T1000 (cell line): ENCODE results near the gene ZFP64.
A peak's percentile ranks its signal among the peaks of the same experiment; 100 is the strongest.
"Not testable (repeated sequence)": the region's sequence is repeated elsewhere in the genome, so short reads cannot be mapped to it uniquely, and the experiment has no call there.

ENCODE experiments used
- DNase-seq: peaks from one replicate; lab custom pipeline; 2025; ENCODE audit warnings: mixed read lengths; lab: John Stamatoyannopoulos, UW

ZFP64 gene

DNA sequence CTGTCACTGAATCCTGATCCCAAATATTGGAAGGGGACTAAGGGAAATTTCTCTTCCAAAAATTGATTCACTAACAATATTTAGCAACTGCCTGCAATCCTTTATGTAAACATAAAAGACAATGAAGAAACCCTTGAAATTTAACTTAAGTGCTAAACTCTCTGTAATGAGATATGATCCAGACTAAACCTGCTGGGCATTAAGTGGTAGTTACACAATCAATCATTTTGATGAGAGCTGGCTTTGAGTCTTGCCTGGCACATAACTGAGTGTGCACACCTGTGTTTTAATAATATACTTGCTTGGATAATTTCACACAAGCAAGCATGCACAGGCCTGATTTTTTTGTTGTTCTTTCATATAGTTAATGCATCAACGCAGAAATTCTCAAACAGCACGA lies 9.8 kb upstream of the ZFP64 start:
- DNase-seq = no peak

DNA sequence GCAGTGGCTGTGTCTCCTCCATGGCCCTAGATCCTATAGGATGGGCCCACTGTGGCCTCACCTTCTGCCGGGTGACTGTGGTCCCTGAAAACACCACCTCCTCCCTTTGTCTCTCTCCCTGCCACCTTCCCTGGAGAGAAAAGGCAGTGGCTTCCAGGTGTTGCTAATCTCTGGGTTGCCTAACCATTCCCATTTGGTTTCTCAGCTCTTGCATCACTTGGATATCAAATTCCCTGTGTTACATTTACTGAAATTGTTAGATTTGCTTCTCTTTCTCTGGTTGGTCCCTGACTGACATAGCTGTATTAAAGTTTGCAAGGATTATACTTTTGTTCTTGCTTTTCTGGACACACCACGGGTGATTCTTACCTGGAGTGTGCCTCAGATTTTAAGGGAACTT lies 9.3 kb upstream of the ZFP64 start:
- no peak for DNase-seq

DNA sequence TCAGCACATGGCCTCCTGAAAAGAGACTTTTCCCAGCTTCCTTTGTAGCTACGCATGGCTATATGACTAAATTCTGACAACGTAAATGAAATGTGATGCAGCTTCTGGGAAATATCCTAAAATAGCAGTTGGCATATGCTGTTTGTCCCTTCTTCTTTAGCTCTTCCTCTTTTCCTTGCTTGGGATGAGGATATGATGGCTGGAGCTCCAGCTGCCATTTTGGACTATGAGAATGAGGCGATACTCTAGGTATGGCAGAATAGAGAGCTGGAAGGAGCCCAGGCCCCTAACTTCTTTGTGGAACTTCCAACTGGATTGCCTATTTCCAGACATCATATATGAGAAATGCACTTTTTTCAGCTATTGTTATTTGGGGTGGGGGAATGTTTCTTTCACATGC lies 5.3 kb upstream of the ZFP64 start:
- no peak for DNase-seq

DNA sequence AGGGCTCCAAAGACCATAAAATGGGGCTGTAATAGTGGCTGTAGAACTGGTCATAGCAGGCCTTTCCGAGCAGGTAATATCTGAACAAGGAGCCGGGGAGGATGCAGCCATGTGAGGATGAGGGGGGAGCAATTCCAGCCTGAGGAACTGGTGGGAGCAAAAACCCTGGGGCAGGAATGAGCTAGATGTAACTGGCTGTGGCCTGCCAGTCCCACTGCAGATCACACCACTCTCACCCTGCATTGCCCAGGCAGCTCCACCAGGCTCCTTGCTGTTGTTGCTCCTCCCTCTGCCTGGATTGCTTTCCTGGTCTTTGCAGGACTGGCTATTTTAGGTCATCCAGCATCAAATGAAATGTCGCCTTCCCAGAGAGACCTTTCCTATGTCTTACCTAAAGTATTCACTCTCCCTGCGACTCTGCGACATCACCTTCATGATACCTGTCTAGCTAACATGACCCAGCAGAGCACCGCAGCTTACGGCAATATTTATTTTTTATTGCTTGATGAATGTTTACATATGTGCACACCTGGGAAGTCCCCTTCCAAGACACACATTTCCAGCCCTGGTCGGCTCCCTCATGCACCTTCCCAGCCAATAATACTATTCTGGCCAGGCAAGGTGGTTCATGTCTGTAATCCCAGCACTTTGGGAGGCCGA lies 2.4 kb upstream of the ZFP64 start:
- DNase-seq = no peak

DNA sequence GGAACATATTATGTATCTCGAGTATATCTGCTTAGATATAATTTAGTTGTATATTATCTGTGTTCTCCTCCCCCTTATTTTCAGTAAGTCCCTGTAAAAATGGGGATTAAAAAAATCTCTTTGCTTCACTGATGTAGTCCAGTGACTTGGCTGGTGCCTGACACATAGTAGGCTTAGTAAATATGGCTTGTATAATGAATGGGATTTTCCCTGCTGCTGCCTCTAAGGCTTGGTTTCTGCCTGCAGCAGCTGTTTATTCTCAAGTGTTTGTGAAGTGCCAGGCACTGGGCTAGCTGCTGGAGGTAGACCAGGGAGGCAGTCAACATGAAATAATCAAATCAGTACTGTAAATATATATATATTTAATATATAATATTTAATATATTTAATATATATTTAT lies 1.6 kb upstream of the ZFP64 start:
- no peak for DNase-seq

DNA sequence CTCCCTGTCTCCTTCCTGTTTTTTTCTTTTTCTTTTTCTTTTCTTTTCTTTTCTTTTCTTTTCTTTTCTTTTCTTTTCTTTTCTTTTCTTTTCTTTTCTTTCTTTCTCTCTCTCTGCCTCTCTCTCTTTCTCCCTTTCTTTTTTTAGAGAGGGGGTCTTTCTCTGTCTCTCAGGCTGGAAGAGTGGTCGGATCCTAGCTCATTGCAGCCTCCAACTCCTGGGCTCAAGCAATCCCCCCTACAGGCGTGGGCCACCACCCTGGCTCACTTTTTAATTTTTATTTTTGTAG lies 1.1 kb upstream of the ZFP64 start:
- not testable (repeated sequence) for DNase-seq

DNA sequence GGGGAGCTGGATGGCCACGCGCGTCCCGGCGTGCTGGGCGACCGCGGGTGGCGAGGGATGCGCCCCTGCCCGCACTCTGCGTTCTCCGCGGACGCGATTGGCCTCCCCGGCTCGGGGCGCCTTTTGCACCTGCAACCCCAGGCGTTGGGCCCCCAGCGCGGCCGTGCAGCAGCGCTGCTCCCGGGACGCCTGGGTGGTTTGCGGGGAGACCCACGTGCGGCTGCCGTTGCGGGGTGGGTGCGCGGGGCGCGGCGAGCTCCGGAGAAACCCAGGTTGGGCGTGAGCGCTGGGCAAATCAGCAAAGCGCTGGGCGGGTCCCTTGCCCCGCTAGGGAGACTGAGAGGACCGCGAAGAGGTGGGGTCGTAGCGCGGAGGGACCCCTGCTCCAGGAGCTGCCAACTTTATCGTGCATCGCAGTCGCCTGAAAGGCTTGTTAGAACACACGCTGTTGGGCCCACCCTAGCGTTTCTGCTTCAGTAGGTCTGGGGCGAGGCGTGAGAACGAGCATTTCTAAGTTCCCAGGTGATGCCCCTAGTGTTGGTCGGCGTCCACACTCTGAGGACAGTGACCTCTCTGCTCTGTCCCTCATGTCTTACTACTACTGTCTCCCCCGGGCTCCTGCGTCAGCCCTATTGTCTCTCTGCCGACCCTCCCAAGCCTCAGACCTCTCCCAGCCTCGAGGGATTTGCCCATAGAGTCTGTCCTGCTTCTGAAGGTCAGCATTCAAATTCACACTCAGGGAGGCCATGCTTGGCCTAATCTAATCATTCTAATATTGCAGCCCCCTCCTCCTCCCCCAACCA lies 538 bp upstream of the ZFP64 start:
- no peak for DNase-seq

DNA sequence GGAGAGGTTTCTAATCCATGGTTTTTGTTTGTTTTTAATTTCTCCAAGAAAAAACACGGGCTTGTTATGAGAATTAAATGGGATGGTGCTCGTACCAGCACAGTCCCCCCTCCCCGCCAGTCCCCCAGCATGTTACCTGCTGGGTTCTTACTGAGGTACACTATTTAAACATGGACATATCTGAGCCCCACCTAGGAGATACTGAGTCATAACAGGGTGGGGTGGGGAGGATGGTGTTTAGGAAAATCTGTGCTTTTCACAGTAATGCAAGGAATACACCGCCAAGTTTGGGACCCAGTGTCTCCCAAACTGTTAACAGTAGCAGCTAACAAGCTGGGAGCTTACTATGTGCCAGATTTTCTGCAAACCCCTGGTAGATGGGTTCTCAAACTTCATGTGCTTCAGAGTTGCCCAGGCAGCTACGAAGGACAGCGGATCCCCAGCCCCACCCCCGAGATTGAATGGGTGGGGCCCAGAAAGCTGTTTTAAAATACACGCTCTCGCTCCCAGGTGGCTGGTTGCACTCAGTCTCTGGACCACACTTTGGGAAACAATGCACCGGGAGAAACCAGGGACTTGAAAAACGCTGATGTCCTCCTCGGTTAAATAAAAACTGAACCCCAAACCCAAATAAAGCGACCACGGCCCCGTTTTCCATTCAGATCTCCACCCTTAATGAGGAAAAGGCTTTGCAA lies 995 bp downstream of the ZFP64 start:
- DNase-seq = peak; percentile 16

DNA sequence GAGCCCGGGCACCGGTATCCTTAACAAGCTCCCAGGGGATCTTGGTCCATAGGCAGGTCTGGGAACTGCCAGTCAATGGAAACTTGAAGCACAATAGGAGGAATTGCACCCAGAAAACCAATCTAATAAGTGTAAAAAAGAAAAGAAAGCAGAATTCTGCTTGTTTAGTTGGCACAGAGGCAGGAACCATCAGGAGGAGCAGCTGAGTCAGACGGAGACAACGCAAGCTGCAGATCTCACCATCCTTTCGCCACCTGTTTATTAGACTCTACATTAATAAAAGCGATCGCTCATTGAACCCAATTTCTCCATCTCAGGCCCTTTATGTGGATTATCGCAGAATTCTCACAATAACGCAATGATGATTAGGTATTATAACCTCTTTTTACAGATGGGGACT lies 9.8 kb downstream of the ZFP64 start:
- no peak for DNase-seq

DNA sequence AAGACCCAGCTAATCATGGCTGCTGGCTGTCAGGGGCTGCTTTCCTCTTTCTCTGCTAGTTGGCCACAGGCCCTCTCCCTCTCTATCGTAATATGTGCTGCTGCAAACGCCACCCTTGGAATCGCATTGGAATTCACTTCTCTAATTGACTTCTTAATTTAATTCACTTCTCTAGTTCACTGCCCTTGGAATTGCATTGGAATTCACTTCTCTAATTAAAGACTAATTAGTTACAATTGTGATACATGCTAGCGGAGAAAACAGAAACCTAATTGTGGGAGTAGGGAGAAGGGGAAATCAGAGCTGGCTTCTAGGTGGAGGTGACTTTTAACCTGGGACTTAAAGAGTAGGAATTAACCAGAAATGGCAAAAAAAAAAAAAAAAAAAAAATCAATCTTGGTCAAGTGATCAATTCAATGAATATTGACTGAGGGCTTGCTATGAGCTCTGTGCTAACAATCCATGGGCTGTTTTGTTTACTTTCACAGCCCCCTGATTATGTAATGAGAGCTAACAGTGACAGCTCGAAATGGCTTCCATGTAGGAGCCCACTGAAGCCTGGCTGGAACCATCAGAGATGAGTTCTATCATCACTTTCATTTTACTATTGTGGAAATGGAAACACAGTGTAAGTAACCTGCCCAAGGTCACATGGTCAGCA lies 11.3 kb downstream of the ZFP64 start:
- DNase-seq = no peak

DNA sequence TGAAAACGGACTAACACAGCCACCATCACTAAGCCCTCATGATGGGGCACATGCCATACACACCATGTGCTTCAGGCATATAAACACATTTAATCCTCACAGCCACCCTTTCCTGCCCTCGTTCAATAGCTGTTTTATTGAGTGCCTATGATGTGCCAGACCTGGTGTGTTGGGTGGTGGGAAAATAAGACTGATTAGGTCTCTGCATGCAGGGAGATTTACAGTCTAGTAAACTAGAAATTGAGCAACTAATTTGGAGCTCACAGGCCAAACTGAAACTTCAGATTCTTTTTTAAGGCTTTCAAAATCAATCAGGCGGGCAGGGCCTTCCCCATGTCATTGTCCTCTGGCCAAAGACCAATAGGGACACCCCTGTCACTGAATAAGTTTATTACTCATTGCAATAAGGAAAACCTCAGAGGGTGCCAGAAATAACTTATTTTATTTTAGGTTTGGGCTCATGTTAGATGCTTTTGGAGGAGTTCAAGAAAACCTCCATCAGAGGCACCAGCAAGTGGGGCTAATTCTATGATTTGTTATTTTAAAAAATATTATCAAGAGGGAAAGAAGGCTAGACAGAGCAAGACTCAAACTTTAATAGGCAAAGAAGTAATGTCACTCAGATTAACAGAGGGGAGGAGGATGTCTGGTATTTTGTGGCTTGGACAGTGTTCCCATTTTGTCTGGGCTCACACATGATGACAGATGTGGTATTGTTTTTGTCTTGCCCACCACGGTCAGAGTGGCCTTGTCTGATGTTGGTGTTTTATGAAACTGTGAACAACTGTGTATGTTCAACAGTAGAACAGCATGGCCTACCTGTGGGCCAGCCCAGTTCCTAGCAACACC lies 12.0 kb downstream of the ZFP64 start:
- DNase-seq = no peak

DNA sequence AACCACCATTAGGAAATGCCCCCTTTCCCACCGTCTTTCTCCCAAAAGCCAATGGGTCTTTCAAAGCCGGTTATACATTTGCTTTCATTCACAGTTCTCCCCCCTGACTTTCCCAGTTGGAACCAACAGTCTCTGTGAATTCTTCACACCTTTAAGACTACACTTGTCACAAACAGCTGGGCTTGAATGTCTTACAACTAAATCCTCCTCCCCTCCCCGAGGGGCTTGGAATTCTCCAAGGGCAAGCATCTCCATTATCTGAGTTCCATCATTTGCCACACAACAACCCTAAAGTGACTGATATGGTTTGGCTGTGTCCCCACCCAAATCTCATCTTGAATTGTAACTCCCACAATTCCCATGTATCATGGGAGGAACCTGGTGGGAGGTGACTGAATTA lies 12.9 kb downstream of the ZFP64 start:
- no peak for DNase-seq

DNA sequence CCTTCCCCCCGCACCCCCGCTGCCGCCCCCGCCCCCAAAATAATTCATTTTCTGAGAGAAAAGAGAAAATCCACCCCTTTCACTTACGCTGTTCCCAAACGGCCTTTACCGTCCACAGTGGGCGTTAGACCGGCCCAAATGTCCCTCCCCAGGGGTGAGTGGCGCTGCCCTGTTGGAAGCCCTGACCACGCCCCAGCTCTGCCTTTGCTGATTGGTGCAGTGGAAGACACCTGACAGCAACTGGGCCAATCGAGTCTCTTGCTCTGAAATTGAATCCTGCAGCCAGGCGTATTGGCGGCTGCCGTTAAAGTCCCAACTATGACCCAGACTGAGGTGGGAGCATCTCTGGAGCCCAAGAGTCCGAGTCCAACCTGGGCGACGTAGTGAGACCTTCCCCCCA lies 15.7 kb downstream of the ZFP64 start:
- no peak for DNase-seq

DNA sequence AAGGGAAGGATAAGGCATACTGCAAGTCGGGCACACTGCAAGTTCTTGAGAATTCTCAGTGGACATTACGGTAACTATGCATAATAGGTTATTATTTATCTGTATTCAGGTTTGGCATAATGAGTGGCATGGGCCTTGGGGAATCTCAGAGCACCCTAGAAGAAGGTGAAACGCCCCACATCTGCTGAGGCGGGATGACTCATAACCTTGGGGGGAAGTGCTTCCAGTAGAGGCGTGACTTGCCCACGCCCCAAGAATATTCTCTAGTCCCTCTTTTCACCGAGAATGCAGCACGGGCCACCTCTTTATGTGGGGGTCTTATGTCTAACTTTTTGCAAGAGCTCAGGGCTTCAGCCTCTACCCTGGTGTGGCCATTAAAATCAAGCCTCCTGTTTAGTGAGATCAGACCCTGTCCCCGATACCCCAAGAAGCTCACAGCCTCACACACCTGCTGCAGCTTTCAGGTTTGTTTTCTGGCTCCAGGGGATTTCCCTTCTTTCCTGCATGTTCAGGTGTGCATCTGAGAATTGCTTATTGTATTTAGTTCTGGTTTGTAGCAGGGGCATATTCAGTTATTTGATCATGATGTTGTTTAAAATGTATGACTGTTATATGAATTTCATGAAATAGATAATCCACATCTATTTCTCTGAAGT lies 19.1 kb downstream of the ZFP64 start:
- no peak for DNase-seq

DNA sequence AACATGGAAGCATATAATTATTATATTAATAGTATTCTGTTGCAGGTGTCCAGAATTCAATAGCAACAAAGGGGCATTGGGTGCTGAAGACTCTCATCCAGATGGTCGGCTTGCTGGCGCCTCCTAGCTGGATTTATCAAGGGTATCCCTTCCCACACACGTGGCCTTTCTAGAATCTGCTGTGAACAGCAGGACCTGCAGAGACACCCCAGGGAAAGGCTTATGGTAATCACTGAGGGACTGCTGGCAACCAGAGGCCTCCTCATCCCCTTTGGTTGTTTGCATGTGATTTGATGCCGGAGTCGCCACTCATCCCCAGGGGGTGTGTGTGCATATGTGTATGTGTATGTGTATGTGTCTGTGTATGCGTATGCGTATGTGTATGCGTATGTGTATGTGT lies 20.6 kb downstream of the ZFP64 start:
- no peak for DNase-seq

DNA sequence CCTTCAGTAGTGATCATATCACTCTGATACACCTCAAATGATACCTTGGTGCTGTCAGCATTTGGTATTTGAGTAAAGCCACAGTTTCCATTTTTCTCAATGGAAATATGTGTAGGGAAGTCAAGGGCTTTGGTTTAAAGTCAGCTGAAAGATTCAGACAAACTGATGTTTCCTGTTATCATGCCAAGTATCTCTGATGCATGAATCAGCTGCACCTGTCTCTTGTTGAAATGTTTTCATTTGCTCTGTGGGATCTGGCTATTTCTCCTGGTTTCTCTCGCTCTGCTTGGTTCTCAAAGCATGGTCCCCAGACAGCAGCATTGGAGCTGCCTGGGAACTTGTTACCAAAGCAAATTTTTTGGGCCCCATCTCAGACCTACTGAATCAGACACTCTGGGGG lies 23.5 kb downstream of the ZFP64 start:
- no peak for DNase-seq

DNA sequence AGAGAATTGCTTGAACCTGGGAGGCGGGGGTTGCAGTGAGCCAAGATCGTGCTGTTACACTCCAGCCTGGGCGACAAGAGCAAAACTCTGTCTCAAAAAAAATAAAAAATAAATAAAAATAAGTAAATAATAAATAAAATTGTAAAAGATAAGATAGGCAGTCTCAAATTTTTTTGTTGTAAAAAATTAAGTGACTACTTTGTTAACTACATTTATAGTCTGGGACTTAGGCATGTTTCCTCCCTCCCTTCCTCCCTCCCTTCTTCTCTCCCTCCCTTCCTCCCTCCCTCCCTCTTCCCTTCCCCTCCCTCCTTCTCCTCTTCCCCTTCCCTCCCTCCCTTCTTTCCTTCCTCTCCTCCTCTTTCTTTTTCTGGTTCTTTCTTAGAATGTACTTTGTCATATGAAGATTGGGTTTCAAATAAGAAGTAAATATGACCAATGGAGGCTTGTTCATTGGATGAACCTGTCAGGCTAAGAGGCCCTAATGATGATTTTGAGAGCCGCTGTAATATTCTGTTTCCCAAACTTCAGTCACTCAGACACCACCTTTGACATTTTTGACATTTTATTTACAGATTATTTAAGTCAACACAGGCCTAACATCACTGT lies 24.2 kb downstream of the ZFP64 start:
- DNase-seq = no peak

DNA sequence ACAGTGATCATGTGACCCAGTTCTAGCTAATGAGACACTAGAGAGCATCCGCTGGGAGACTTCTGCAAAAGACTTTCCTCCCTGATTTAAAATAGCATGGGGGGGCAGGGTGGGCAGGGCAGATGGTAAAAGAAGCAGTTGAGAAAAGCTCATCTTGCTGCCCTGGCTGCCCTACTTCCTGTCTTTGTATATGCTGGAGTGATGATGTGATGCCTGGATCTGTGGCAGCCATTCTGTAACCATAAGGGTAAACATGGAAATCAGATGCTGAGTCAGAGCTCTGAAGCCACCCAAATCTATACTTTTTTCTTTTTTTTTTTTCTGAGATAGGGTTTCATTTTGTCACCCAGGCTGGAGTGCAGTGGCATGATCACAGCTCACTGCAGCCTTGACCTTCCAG lies 25.4 kb downstream of the ZFP64 start:
- no peak for DNase-seq

DNA sequence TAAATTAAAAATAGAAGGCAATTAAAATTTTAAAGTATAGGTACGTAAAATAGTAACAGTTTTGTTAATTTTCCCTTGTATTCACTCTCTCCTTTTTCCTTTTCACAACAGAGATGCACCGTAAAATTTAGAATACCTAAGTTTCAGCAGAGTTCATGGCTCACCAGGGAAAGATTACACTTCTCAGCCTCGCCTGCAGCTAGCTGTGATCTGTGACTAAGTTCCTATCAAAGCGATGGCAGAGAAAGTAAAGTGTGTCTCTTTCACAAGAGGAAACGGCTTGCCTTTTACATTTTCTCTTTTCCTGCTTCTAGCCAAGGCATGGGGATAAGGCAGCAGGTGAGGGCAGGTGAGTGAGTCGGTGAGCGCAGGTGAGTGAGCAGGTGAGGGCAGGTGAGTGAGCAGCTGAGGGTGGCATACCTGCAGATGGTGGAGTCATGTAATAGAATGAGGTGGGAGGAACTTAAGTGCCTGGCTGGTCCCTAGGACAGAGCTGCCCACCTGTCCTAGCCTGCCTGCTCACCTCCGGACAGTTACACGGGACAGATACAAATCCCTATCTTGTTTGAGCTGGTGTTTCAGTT lies 30.9 kb downstream of the ZFP64 start:
- DNase-seq = no peak

DNA sequence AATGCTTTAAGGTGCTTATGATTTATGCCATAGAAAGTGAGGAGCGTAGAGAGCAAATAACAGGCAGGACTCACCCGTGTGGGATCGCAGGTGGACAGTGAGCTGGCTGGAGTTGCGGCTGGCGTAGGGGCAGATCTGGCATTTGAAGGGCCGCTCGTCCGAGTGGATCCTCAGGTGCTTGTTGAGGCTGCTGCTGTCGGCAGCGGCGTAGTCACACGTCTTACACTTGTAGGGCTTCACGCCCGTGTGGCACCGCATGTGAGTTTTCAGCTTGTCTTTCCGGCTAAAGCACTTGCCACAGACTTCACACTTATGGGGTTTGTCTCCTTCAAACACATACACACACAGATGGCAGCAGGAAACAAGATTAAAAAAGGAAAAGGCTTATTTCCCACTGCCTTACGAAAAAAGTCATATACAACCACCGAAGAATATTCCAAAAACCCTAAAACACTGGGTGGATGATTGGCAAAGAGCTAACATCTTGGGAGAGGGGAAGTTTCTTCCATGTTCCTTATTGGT lies 31.5 kb downstream of the ZFP64 start:
- DNase-seq = no peak
